Measurements from ENCODE around the gene ZNF101. TPM values are rescaled to one million over a fixed set of nuclear protein-coding genes. Genes with fewer than 3 reads are reported as not detected.

The ZNF101 gene
- polyA plus RNA-seq, 1 donor from 2014 or later: 12.2 TPM

GRCh38 chr19:19654441-19654840 is 14.2 kb upstream of the ZNF101 start:
- no peak overlapping the region for H2AFZ ChIP-seq (ENCODE audit: low read depth, low read length)
- H3K36me3 ChIP-seq (ENCODE audit: insufficient read depth, low read length): no peaks in the 10 kb centered on the region
- H3F3A ChIP-seq (ENCODE audit: insufficient read depth, low read length, poor library complexity, severe bottlenecking): no peaks in the 10 kb centered on the region
- TF ChIP-seq SMC3 (conservative IDR thresholded peaks at IDR 0.05; ENCODE audit: poor library complexity): no peak
- TF ChIP-seq CTCF (IDR thresholded peaks at IDR 0.05; ENCODE audit: poor library complexity, severe bottlenecking): no peak
- TF ChIP-seq MXI1 (conservative IDR thresholded peaks at IDR 0.05; ENCODE audit: poor library complexity, severe bottlenecking): no peak
- TF ChIP-seq POLR2AphosphoS5 (IDR thresholded peaks at IDR 0.05): no peak
- H3K79me2 ChIP-seq (replicated peaks; ENCODE audit: insufficient read depth, low read length): no peaks in the 10 kb centered on the region
- H3K9ac ChIP-seq (ENCODE audit: low read length): no peak overlapping the region
- H3K27ac ChIP-seq (ENCODE audit: low read length): no peak overlapping the region
- no peaks in the 10 kb centered on the region for H3K9me2 ChIP-seq (ENCODE audit: insufficient read depth, low read length)
- H3K27me3 ChIP-seq (ENCODE audit: insufficient read depth, low read depth, low read length): no peaks in the 10 kb centered on the region
- H3K4me2 ChIP-seq (ENCODE audit: low read length): no peak overlapping the region
- no peaks in the 10 kb centered on the region for H4K20me1 ChIP-seq (ENCODE audit: insufficient read depth)
- no peaks in the 10 kb centered on the region for H3K9me3 ChIP-seq (ENCODE audit: low read length)
- no peak overlapping the region for H3K4me3 ChIP-seq (ENCODE audit: low read length)

- Histone ChIP-seq H2AFZ (ENCODE audit: low read depth, low read length) (no peak overlapping the region), H3K9me2 (ENCODE audit: insufficient read depth, low read length) (no peaks in the 10 kb centered on the region), H3F3A (ENCODE audit: insufficient read depth, low read length, poor library complexity, severe bottlenecking) (no peaks in the 10 kb centered on the region), H4K20me1 (ENCODE audit: insufficient read depth) (no peaks in the 10 kb centered on the region), H3K9me3 (ENCODE audit: low read length) (no peaks in the 10 kb centered on the region), H3K79me2 (replicated peaks; ENCODE audit: insufficient read depth, low read length) (no peaks in the 10 kb centered on the region), H3K4me3 (ENCODE audit: low read length) (no peak overlapping the region), H3K27me3 (ENCODE audit: insufficient read depth, low read depth, low read length) (no peaks in the 10 kb centered on the region), H3K4me2 (ENCODE audit: low read length) (no peak overlapping the region), H3K36me3 (ENCODE audit: insufficient read depth, low read length) (no peaks in the 10 kb centered on the region), H3K27ac (ENCODE audit: low read length) (no peak overlapping the region), H3K9ac (ENCODE audit: low read length) (no peak overlapping the region)
- no peak for TF ChIP-seq SMC3 (conservative IDR thresholded peaks at IDR 0.05; ENCODE audit: poor library complexity)
- no peak for TF ChIP-seq RAD21 (conservative IDR thresholded peaks at IDR 0.05)
- TF ChIP-seq EZH2 (IDR thresholded peaks at IDR 0.05; ENCODE audit: borderline replicate concordance, insufficient read depth, low read length, poor library complexity, severe bottlenecking): no peak
- no peak for TF ChIP-seq EP300 (conservative IDR thresholded peaks at IDR 0.05; ENCODE audit: poor library complexity, severe bottlenecking)
- TF ChIP-seq MXI1 (conservative IDR thresholded peaks at IDR 0.05; ENCODE audit: poor library complexity, severe bottlenecking): no peak
- TF ChIP-seq TAF1 (IDR thresholded peaks at IDR 0.05; ENCODE audit: low read depth): no peak
- no peak for TF ChIP-seq REST (IDR thresholded peaks at IDR 0.05; ENCODE audit: borderline replicate concordance)
- no peak for TF ChIP-seq CTCF (IDR thresholded peaks at IDR 0.05; ENCODE audit: poor library complexity, severe bottlenecking)
- no peak for TF ChIP-seq POLR2AphosphoS5 (IDR thresholded peaks at IDR 0.05)
Observed at GRCh38 chr19:19655051-19655594, 13.5 kb upstream of the ZNF101 start.
